A673 (cell line): ENCODE measurements around the gene CALN1. TPM values are rescaled to one million over a fixed set of nuclear protein-coding genes. Genes with fewer than 3 reads are reported as not detected.

Experiments
- BruUV-seq: library from RNA; stranded (reverse); fragments of 400-500 nt; replicated peaks from 2 replicates; lab custom pipeline; 2021; lab: Mats Ljungman, UMichigan
- CTCF ChIA-PET: fragments of 300-600 bp; sonication (Branson Sonifier 250); formaldehyde crosslinking; loops from one replicate; lab custom pipeline; 2022; ENCODE audit warnings: antibody characterized with exemption; lab: Charles Lee
- POLR2A ChIA-PET: fragments of 300-600 bp; sonication (Branson Sonifier 250); formaldehyde crosslinking; loops from one replicate; lab custom pipeline; 2022; ENCODE audit warnings: antibody characterized with exemption; ENCODE audit not compliant: low non-redundant PET; lab: Charles Lee
- DNase-seq: peaks from one replicate; pipeline ENCODE4 v3.0.0-alpha.2; 2015; ENCODE audit warnings: low spot score
- H3K27ac ChIP-seq: fragments of 200-600 bp; sonication (generic); 2 replicates; pipeline ENCODE4 v1.5.1; 2016; ENCODE audit warnings: mixed run types, low read depth, mild to moderate bottlenecking, mixed read lengths, antibody characterized with exemption, low read length; ENCODE audit not compliant: poor library complexity, severe bottlenecking
- H3K27me3 ChIP-seq: fragments of 200-600 bp; sonication (generic); replicated peaks from 2 replicates; pipeline ENCODE4 v1.6.1; 2017; ENCODE audit warnings: mixed run types, low read depth, mild to moderate bottlenecking, mixed read lengths, antibody characterized with exemption, low read length; ENCODE audit not compliant: insufficient read depth, poor library complexity
- H3K36me3 ChIP-seq: fragments of 200-600 bp; sonication (generic); 2 replicates; pipeline ENCODE4 v1.6.1; 2016; ENCODE audit warnings: mixed run types, mild to moderate bottlenecking, mixed read lengths, antibody characterized with exemption, low read length; ENCODE audit not compliant: insufficient read depth, poor library complexity, severe bottlenecking
- H3K4me1 ChIP-seq: fragments of 200-600 bp; sonication (generic); 2 replicates; pipeline ENCODE4 v1.6.1; 2017; ENCODE audit warnings: mixed run types, mild to moderate bottlenecking, mixed read lengths, antibody characterized with exemption, low read length; ENCODE audit not compliant: insufficient read depth, poor library complexity, severe bottlenecking
- H3K4me3 ChIP-seq: fragments of 200-600 bp; sonication (generic); 2 replicates; pipeline ENCODE4 v1.5.1; 2016; ENCODE audit warnings: low read depth, mixed run types, mild to moderate bottlenecking, mixed read lengths, low read length; ENCODE audit not compliant: poor library complexity, severe bottlenecking
- H3K9me3 ChIP-seq: fragments of 200-600 bp; sonication (generic); 2 replicates; pipeline ENCODE4 v1.6.1; 2016; ENCODE audit warnings: mixed run types, low read depth, mild to moderate bottlenecking, mixed read lengths, antibody characterized with exemption, low read length; ENCODE audit not compliant: poor library complexity, severe bottlenecking
- EZH2 ChIP-seq: fragments of 200-600 bp; sonication (generic); IDR thresholded peaks from 2 replicates; pipeline ENCODE4 v1.6.1; 2017; ENCODE audit warnings: borderline replicate concordance, low read depth, mild to moderate bottlenecking, mixed read lengths, antibody characterized with exemption, low read length; ENCODE audit not compliant: poor library complexity, severe bottlenecking
- intact Hi-C: fragments of 100-400 bp; cut with micrococcal nuclease; formaldehyde crosslinking; loops from one replicate; pipeline ENCODE4 v1.10.0; 2022; ENCODE audit not compliant: unreplicated experiment
- total RNA-seq: library from RNA; stranded (reverse); gene quantifications from 2 replicates; pipeline ENCODE4 v1.2.3, GENCODE V29; 2021
- TF ChIP-seq, protein P1 (sequence below): fragments of 300-800, 200-600 bp; sonication (generic); conservative IDR thresholded peaks from 2 replicates; pipeline ENCODE4 v1.5.1; 2017; ENCODE audit warnings: low read depth, mild to moderate bottlenecking, antibody characterized with exemption, low read length, moderate library complexity, mixed read lengths

CALN1 gene
- total RNA-seq, 1 experiment from 2014 or later: not detected

DNA sequence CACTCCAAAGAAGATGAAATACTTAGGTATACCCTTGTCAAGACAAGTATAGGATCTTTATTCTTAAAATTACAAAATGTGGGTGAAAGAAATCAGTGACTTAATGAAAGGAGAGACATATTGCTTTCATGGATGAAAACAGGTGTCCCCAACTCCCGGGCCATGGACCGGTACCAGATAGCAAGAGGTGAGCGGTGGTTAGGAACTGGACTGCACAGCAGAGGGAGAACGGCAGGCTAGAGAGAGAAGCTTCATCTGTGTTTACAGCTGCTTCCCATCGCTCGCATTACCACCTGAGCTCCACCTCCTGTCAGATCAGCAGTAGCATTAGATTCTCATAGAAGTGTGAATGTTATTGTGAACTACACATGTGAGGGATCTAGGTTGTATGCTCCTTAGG is 408.9 kb downstream of the CALN1 start:
- no peak overlapping the region for H3K27ac ChIP-seq
- H3K27me3 ChIP-seq: no peaks in the 10 kb centered on the region
- CTCF ChIA-PET: no interaction called here
- BruUV-seq: no TSS peak
- peaks cover 34% of the 10 kb centered on the region for H3K9me3 ChIP-seq
- TF ChIP-seq, protein P1, sequence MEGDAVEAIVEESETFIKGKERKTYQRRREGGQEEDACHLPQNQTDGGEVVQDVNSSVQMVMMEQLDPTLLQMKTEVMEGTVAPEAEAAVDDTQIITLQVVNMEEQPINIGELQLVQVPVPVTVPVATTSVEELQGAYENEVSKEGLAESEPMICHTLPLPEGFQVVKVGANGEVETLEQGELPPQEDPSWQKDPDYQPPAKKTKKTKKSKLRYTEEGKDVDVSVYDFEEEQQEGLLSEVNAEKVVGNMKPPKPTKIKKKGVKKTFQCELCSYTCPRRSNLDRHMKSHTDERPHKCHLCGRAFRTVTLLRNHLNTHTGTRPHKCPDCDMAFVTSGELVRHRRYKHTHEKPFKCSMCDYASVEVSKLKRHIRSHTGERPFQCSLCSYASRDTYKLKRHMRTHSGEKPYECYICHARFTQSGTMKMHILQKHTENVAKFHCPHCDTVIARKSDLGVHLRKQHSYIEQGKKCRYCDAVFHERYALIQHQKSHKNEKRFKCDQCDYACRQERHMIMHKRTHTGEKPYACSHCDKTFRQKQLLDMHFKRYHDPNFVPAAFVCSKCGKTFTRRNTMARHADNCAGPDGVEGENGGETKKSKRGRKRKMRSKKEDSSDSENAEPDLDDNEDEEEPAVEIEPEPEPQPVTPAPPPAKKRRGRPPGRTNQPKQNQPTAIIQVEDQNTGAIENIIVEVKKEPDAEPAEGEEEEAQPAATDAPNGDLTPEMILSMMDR: no peak
- TF ChIP-seq EZH2: no peak
- H3K36me3 ChIP-seq: no peaks in the 10 kb centered on the region
- H3K4me3 ChIP-seq: no peak overlapping the region
- no peak for DNase-seq
- POLR2A ChIA-PET: no interaction called here
- intact Hi-C loops: no loop called here
- H3K4me1 ChIP-seq: no peaks in the 10 kb centered on the region

DNA sequence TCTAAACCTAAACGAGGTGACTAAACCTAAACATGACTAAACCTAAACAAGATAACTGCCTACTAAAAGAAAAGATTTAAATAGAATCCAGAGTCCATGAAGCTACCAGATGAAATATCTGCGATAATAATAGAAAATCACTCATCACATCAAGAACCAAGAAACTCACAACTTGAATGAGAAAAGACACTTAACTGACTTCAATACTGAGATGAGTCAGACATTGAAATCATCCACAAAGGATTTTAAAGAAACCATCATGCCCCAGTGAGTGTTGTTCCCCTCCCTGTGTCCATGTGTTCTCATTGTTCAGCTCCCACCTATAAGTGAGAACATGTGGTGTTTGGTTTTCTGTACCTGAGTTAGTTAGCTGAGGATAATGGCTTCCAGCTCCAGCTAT is 416.0 kb downstream of the CALN1 start:
- intact Hi-C loops: no loop called here
- ChIA-PET POLR2A (no interaction called here), CTCF (no interaction called here)
- TF ChIP-seq, protein P1: no peak
- no peak for TF ChIP-seq EZH2
- Histone ChIP-seq H3K27me3 (no peaks in the 10 kb centered on the region), H3K27ac (no peak overlapping the region), H3K9me3 (peaks cover 41% of the 10 kb centered on the region), H3K4me3 (no peak overlapping the region), H3K4me1 (no peaks in the 10 kb centered on the region), H3K36me3 (no peaks in the 10 kb centered on the region)
- BruUV-seq: no TSS peak
- DNase-seq: no peak

DNA sequence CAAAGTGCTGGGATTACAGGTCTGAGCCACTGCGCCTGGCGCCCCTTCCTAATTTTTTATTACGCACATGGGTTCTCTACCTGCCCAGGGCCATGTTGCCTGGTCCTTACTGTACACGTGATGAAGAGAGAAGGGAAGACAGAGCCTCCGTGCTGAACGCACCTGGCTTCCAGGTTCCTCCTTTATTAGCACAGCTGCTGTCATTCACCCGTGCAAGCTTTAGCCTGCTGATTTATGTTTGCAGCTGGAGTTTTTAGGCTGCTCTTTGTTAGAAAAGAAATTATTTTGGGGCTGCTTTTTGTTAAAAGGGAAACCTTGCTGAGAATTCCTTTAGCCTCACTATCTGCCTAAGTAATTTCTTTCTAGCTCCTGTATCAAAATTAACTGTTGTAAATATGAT is 417.0 kb downstream of the CALN1 start:
- ChIA-PET CTCF (no interaction called here), POLR2A (no interaction called here)
- no TSS peak for BruUV-seq
- Histone ChIP-seq H3K36me3 (no peaks in the 10 kb centered on the region), H3K27ac (no peak overlapping the region), H3K27me3 (no peaks in the 10 kb centered on the region), H3K4me3 (no peak overlapping the region), H3K9me3 (peaks cover 40% of the 10 kb centered on the region), H3K4me1 (no peaks in the 10 kb centered on the region)
- intact Hi-C loops: no loop called here
- no peak for DNase-seq
- TF ChIP-seq EZH2: no peak
- TF ChIP-seq, protein P1: no peak
